ENCODE data around the gene SH3PXD2A.

Gene SH3PXD2A

DNA sequence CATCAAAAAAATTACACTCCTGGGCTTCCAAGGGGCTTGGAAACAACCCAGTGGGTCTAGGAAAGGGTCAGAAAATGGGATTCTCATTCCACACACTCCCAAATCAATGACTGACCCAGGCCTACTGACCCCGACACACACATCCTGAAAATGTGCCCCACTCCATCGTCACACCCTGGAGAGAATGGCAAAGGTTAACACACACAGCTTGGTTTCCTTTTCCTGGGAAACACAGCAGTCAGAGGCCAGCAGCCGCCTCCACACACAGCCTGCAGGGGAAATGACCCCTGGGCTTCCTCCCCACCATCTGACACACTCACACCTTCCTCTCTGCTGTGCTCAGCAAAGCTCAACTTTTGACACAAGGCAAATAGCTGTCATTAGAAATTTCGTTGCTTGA is 42.9 kb downstream of the SH3PXD2A start:
- DNase-seq (ENCODE audit: low read depth in 2 of 2) = no peak

DNA sequence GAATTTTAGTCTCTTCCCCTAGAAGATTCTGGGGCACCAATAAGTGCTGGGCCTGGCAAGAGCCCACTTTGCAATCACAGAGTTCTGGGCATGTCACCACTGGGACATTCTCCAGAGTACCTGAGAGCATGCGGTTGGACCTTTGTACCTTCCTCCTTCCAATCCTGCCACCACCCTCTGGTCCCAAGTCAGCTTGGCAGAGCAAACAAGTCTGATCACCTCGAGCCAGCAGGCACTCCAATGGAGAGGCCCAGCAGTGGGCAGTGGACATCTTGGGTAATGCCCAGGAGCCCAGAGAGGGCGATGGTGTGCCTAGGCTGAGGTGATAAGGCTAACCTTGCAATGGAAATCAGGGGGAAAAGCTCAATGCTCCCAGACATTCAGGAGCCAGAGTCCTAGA is 43.4 kb downstream of the SH3PXD2A start:
- no peak for DNase-seq (ENCODE audit: low read depth in 2 of 2)

DNA sequence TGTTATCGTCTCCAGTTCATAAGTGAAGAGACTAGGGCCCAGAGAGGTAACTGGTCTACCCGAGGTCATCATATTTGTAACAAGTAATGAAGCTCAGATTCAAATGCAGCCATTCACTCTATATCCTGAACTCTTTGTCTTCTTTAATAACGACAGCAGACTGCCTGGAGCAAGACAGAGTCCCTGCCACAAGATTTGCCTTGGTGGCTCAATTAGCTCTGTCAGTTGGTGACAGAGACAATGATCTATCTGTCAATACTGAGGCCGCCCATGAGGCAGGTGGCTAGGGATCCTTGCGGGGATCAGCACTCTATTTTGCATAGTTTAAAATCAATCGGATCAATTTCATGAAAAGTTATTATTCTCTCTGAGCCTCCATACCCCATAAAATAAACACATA is 43.9 kb downstream of the SH3PXD2A start:
- no peak for DNase-seq (ENCODE audit: low read depth in 2 of 2)

DNA sequence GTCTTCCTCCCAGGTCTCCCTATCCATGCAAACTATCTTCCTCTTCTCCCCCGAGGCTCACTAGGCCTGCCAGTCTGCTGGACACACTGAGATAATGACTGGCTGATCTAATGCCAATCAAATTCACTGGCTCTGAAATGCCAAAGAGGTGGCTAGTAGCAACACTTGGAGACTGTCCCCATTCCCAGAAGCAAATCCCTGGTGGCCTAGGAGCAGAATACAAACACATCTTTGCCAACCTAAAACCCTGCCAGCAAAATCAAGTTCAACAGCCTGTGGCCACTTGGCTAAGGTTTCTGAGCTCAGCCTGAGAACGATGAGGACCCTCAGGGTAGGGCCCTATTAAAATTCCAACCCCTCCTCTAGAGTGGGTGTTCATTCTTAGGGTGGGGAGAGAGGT is 46.6 kb downstream of the SH3PXD2A start:
- DNase-seq (ENCODE audit: low read depth in 2 of 2) = no peak

DNA sequence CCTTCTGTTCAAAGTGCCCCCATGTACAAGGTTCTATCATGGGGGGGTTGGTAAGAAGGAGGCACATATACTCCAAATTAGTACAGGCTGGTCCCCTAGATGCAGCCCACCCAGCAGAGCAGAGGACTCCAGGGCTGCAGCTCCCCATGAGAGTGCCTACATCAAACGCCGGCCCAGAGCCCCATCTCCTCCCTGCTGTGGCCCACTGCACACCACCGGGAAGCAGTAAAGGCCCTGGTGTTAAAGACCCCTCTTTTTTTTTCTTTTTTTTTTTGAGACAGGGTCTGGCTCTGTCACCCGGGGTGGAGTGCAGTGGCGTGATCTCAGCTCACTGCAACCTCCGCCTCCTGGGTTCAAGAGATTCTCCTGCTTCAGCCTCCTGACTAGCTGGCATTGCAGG is 47.4 kb downstream of the SH3PXD2A start:
- no peak for DNase-seq (ENCODE audit: low read depth in 2 of 2)

DNA sequence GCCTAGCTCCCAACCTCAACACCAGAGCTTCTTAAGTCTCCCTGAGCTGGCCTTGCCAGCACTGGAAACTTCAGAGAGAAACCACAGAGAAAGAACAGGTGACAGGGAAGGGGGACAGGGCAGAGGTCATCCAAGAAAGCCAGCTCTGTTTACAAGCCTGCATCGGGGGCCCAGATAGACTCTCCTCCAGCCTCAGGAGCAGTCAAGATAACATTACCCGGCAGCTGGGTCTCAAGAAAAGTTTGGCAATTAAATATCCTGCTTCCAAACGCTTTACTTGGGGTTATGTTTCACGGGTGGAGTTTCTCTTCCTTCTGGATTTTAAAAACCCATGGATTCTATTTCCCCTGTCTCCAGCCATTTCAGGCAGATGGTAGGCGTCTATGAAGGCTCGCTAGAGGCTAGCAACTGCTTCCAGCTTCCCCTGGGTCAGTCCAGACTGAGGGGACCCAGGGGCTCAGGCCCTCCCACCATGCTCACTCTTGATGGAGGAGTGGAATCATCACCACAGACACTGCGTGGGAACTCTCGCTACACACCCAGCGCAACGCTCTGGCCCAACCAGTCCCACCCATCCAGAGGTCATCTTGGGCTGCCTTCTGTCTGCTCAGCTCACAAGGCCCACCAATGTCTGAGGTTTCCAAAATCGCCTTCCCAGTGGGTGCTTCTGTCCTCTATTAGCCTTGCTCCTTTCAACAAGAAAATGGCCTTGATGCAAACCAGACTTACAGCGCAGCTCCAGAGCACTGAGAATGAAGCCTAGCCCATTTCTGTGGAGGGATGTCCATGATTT is 48.8 kb downstream of the SH3PXD2A start:
- no peak for DNase-seq (ENCODE audit: low read depth in 2 of 2)

DNA sequence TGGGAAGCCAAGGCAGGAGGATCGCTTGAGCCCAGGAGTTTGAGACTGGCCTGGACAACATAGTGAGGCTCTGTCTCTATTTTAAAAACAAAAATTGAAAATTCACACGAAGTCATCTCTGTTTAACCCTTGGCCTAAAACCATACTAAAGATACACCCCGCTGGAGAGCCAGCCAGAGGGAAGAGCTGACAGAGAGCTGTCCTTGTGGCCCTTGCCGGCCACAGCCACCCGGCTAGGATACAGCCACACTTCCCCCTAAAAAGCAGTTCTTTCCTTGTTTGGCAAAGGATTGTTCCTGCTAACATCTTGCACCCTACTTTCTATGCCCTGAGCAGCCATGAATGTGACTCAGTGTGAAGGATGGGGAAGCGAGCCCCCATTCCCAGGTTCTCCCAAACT is 49.6 kb downstream of the SH3PXD2A start:
- DNase-seq (ENCODE audit: low read depth in 2 of 2) = no peak

DNA sequence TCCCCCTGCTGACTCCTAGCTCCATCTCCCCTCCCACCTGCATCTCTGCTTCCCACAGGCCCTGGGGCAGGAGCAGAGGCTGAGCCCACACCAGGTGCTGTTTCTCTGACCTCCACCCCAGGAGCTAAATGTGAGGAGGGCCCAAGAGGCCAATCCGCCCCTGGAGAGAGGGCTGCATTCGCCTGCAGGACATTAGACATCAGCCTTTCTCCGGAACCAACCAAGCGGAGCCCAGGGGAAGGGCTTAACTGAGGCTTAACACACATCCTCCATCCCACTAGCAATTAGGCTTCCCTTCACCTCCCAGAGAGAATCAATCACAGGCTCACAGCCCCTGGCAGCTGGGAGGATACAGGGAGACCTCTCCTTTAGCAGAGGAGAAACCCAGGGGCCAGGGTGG is 50.5 kb downstream of the SH3PXD2A start:
- DNase-seq (ENCODE audit: low read depth in 2 of 2) = no peak

DNA sequence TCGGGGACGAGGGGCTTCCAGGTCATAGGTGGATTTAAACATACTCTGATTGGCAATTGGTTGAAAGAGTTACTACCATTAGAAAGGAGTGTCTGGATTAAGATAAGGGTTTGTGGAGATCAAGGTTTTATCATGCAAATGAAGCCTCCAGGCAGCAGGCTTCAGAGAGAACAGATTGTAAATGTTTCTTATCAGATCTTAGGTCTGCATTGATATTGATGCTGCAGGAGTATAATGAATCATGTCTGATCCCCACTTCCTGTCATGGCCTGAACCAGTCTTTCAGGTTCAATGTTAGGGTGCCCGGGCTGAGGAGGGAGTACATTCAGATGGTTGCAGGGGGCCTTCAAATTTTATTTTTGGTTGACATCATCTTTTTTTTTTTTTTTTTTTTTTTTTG is 51.4 kb downstream of the SH3PXD2A start:
- peak in 1 of 2 donors; percentile 12 for DNase-seq (ENCODE audit: low read depth in 2 of 2)

DNA sequence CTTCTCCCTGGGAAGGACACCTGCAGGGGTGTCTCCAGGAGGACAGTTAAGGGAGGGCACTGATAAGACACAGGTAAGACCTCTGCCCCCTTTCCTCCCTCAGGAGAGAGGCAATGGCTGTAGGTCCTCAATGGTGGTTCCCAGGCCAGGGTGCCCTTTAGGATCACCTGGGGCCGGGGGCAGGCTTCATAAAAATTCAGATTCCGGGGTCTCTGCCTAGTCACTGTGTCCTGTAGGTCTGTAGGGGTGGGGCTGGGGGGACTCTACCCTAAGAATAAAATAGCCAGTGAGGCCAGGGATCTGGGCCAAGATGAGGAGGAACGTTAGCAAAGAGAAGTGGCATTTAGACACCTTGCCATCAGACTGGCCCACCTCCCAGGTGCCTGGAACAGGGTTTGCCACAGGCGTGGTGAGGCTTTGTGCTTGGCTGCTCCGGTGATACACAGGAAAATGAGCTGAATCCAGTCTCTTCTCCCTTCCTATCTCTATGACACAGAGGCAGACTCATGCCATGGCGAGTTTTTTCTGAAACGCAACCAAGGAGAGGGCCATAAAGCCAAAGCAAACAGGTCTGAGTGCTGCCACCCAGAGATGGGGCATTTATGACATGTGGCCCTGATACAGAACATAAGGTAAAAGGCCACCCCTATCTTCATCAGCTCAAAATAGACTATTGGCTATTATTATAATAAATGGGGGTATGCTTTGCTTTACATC is 52.6 kb downstream of the SH3PXD2A start:
- no peak for DNase-seq (ENCODE audit: low read depth in 2 of 2)

DNA sequence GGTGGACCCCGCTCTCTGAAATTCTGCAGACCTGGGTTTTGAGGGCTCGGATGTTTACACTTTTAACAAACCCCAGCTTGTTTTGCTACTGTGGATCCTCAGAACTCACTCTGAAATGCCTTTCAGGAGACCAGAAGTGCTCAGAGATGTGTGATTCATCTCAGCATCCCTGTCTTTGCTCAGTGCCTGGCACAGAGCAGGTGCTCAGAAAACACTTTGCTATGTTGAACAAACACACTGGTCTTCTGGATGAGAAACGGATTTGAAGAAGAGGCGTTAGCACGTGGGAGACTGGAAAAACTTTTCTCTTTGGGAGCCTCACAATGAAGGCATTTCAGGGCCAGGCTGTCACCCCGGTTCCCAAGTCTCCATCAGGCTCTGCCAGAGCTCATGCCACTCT is 53.3 kb downstream of the SH3PXD2A start:
- DNase-seq (ENCODE audit: low read depth in 2 of 2) = no peak

DNA sequence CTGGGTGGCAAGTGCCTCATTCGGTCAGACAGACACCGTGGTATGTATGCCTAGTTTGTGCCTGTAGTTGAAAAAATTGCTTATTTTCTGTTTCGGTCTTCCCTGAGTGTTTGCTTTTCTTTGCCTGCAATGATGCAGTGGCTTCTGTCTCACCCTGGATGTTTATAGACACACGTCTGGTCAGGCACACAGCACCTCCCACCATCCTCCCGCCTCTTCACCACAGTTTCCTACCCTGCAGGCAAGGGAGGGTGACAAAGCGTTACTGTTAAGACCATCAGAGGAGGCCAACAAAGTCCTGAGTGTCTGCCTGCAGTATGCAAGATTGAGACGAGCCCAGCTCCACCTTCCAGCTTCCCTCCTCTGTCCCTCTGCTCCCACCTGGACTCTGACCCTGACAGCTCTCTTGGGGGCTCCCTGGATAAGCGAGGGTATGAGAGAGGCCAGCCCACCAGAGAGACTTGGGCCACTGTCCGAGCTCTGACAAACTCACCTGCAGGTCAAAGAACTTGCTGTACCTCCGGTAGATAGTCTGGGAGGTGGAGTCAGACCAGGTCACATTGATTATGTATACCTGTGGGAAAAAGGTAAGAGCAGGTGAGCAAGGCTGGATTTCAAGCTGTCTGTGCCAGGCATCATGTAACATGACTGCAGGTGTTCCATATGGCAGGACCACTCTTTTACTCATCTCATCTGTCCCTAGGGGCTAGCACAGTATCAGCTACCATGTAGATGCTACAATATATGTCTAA is 54.4 kb downstream of the SH3PXD2A start:
- DNase-seq (ENCODE audit: low read depth in 2 of 2) = peak; percentile 14 to 25

DNA sequence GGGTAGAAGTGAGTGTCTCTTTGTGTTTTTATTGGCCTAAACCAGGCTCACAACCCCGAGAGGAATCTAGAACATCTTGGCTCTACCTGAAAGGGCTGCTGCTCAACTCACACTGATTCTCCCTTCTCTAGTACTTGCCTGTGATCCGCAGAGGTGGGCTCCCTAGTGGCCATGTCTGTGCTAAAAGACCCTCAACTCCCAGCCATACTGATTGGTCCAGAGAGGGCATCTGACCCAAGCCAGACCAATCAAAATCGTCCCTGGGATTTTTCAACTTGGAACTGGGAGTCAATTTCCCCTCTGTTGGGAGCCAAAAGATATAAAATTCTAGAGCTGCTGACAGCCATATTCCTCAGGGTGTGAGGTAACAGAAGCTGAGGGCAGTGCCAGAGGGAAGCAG is 55.3 kb downstream of the SH3PXD2A start:
- no peak for DNase-seq (ENCODE audit: low read depth in 2 of 2)

DNA sequence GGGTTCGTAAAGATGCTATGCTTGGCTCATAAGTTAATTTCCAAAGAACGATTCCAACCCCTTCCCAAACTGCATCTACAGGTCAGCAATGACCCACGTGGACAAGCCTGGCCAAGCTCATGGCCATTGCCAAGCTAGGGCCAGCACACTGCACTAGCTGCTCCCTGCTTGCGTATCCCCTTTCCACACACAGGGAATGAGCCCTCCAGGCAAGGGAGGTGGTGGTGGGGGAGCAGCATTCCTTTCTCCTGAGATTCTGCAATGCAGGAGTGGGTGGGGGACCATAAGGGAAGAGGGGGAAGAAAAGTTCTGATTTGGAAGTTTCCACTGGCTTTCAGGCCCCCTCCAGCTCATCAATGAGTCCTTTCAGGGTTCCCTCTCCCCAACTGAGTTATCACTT is 56.0 kb downstream of the SH3PXD2A start:
- DNase-seq (ENCODE audit: low read depth in 2 of 2) = no peak

DNA sequence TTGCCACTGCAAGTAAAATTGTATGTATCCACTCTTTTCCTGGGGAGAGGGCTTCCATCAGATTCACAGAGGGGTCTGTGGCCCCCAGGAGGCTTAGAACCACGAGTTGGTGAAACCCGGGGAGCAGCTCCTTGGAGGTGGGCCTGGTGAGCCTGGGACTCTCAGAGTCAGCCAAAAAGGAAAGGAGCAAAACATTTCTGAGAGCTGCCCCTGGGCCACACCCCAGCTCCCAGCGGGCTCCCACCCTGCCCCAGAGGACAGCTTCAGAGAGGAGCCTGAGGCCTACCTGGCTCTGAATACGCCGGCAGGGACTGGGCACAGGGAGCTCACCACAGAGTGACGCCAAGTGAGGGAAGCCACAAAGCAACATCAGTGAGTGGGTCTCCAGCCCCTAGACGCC is 56.9 kb downstream of the SH3PXD2A start:
- no peak for DNase-seq (ENCODE audit: low read depth in 2 of 2)

DNA sequence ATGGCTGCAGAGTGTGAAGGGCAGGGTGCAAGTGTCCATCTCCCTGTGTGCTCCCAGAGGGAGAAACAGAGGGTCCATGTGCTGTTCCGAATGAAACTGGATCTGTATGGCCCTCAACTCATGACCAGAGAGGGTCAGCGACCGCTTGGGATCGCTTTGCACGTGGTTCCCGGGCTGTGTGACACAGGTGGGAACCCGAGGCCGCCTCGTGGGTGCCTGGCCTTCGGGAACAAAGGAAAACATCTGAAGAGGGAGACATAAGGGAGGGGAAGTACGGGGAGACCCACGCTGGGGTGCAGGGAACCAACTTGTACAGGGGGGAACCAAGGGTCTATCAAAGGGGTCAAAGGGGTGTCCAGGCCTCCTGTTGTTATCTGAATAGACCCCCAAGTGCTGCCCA is 57.5 kb downstream of the SH3PXD2A start:
- DNase-seq (ENCODE audit: low read depth in 2 of 2) = no peak

DNA sequence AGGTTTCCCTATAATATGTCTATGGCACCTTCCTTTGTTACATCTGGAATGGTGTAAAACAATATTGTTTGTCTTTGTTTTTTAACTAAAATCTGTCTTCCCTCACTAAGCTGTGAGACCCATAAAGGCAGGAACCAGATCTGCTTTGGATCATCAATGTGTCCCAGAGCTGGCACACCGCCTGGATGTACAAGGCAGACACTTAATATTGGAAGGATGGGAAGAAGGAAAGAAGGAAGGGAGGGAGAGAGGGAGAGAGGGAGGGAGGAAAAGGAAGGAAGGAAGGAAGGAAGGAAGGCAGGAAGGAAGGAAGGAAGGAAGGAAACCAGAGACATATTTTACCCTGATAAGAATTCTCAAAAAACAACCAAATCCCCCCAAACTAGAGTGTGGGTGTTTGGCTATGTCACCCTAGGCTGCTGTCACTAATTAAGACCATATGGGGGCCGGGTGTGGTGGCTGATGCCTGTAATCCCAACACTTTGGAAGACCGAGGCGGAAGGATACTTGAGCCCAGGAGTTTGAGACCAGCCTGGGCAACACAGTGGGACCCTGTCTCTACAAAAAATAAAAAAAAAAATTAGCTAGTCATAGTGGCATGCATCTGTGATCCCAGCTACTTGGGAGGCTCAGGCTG is 59.6 kb downstream of the SH3PXD2A start:
- no peak for DNase-seq (ENCODE audit: low read depth in 2 of 2)

DNA sequence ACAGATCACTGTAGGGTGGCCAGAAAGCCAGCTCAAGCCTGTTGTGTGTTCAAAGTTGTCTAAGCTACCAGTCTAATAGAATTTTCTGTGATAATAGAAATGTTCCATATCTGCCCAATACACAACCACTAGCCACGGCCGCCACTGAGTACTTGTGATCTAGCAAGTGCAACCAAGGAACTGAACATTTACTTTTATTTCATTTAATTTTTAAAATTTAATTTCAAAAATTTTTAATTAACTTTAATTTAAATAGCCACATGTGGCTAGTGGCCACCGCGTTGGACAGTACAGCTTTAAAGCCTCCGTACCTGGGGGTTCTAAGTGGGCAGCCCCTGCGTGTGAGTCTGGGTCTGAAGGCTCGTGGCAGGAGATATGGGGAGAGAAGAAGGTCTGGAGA is 60.4 kb downstream of the SH3PXD2A start:
- no peak for DNase-seq (ENCODE audit: low read depth in 2 of 2)

DNA sequence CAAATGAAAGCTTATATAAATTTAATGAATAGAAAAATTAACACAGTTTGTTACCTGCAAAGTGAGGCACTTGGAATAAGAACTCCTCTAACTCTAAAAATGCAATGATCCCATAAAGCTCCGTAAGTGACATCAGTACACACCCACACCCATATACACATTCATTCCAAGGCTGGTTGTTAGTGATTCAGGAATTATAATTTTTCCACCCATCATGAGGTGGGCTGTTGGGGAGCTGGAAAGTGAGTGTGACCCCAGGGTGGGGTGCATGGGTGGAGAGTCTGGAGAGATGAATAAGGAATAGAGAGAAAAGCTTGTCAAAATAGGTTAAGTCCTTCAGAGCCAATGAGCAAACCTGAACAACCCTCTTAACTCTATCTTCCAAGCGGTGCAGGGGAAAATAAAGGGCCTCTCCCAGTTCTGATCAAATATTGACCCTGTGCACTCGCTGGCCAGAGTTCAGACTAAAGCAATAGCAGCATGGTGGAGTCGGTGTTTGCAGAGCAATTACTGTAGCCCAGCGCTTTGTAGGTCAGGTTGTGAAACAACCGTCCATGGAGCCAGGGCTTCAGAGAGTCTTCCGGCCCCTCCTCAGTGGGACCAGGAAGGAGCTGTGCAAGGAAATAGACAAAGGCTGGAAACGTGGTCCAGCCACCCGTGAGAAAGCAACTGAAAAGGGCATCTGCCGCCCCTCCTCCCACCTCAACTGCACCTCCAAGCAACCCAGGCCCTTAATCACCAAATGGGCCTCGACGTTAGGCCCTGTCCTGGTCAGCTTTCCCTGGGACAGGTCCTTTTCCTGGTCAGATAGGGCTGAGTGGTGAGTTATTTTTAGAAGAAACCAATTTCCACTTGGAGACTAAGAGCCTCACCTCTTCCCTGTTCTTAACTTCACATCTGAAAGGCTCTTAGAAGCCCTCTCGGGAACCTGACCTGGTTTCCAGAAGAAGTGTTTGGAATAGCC is 61.2 kb downstream of the SH3PXD2A start:
- DNase-seq (ENCODE audit: low read depth in 2 of 2) = no peak

DNA sequence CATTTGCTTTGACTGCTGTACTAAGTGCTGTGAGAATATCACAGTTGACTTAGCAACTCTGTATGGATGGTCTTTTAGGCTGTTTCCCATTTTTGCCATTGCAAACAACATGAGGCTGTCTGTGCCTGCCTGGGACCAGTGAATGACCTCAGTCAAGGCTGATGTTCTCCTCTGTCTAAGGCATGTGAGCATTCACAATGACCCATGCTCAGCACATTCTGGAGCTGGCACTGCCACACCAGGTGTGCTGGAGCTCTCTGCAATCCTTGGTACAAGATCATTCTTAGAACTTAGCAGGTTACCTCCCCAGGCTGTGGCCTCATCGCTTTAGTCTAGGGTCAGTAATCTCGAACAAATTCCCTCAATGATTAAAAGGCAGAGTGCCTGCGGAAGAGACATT is 61.9 kb downstream of the SH3PXD2A start:
- DNase-seq (ENCODE audit: low read depth in 2 of 2) = no peak

DNA sequence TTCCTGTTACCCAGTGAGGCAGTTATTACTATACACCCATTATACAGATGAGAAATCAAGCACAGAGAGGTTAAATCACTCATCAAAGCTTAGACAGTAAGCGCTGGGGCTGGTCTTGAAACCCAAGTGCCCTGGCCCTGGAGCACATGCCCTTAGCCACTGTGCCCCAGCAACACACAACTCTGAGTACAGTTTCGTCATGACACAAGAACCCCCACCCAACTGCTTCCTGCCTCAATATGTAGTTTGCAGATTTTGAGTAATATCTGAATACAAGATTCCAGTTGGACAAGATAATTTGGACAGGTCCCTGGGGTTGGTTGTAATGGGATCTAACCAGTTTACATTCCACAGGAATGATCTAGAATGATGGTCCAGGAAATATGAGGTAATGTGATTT is 62.8 kb downstream of the SH3PXD2A start:
- no peak for DNase-seq (ENCODE audit: low read depth in 2 of 2)
